ENCODE data around the gene RFNG.

- TF ChIP-seq POLR2A (IDR thresholded peaks at IDR 0.05), result no peak
- TF ChIP-seq CTCF (IDR thresholded peaks at IDR 0.05), result no peak
Measured at GRCh38 chr17:82018989-82019689, 32.5 kb downstream of the RFNG start.

Data from adrenal gland (tissue), 5 donors.